Gastroesophageal sphincter (tissue), 4 donors: ENCODE results near the gene BEGAIN. TPM values are rescaled to one million over a fixed set of nuclear protein-coding genes. Genes with fewer than 3 reads are reported as not detected.

Source experiments
- ATAC-seq: fragments of 150-250 bp; one replicate; pipeline ENCODE4 v1.9.1; 2016; ENCODE audit warnings: mild to moderate bottlenecking, moderate library complexity
- H3K27ac ChIP-seq, 4 donors: fragments of 200-600 bp; sonication (generic) in 3 of 4; 1 replicate in 3 of 4; 2 replicates in 1 of 4; pipeline ENCODE4 v1.5.1; 2016 to 2019
- H3K27me3 ChIP-seq: fragments of 200-600 bp; sonication (generic); one replicate; pipeline ENCODE4 v1.5.1; 2019
- H3K36me3 ChIP-seq, 2 donors: fragments of 200-600 bp; sonication (generic); one replicate each; pipeline ENCODE4 v1.5.1; 2019; ENCODE audit warnings: control low read depth in 1 of 2
- H3K4me1 ChIP-seq, 3 donors: fragments of 200-600 bp; sonication (generic); 1 replicate in 2 of 3; 2 replicates in 1 of 3; pipeline ENCODE4 v1.5.1; 2016 to 2019; ENCODE audit warnings: control low read depth in 2 of 3
- H3K4me3 ChIP-seq, 2 donors: fragments of 200-600 bp; sonication (generic); one replicate each; pipeline ENCODE4 v1.5.1; 2019; ENCODE audit warnings: mild to moderate bottlenecking in 1 of 2, moderate library complexity in 1 of 2
- H3K9me3 ChIP-seq, 3 donors: fragments of 200-600 bp; sonication (generic); one replicate each; pipeline ENCODE4 v1.5.1; 2017 to 2019; ENCODE audit warnings: control low read depth in 2 of 3
- CTCF ChIP-seq, 4 experiments: fragments of 200-600 bp in 2 of 4; fragments of 450-650 bp in 2 of 4; sonication (generic) in 1 of 4; IDR thresholded peaks; one replicate each; pipeline ENCODE4 v1.5.1; 2017 to 2019; ENCODE audit warnings: antibody characterized with exemption in 4 of 4, mild to moderate bottlenecking in 2 of 4, moderate library complexity in 2 of 4
- EP300 ChIP-seq: sonication (generic); formaldehyde crosslinking; IDR thresholded peaks from one replicate; pipeline ENCODE4 v1.6.1; 2017; ENCODE audit warnings: antibody characterized with exemption, mild to moderate bottlenecking
- POLR2A ChIP-seq, 2 donors: fragments of 450-650 bp; IDR thresholded peaks; one replicate each; pipeline ENCODE4 v1.6.1; 2017; ENCODE audit warnings: antibody characterized with exemption in 2 of 2, mild to moderate bottlenecking in 2 of 2, moderate library complexity in 1 of 2
- POLR2AphosphoS5 ChIP-seq: sonication (generic); formaldehyde crosslinking; IDR thresholded peaks from one replicate; pipeline ENCODE4 v1.6.1; 2017; ENCODE audit warnings: antibody characterized with exemption
- WGBS, 2 donors: methylation state at CpG; one replicate each; pipeline ENCODE4 v1.1.5; 2018; ENCODE audit warnings: low coverage in 1 of 2; 5-methylcytosine and 5-hydroxymethylcytosine counted together
- small RNA-seq, 4 donors: library from RNA; depleted of rRNA; stranded (forward); fragments of <200 nt; gene quantifications; one replicate each; pipeline ENCODE3, GENCODE V24; 2016
- total RNA-seq, 4 donors: library from RNA; depleted of rRNA; stranded (reverse); fragments of >200 nt; gene quantifications; one replicate each; pipeline ENCODE4 v1.1.0, GENCODE V29; 2016

The BEGAIN gene
- total RNA-seq, 4 donors from 2014 or later = 3.9 to 5.6 (median 4.2) TPM

GRCh38 chr14:100495917-100496316, 91.3 kb downstream of the BEGAIN start:
- Histone ChIP-seq H3K36me3 (no peaks in the 10 kb centered on the region), H3K4me1 (no peaks in the 10 kb centered on the region), H3K4me3 (no peak overlapping the region), H3K9me3 (peaks cover 0 to 11% (median 0%) of the 10 kb centered on the region in 3 donors), H3K27me3 (no peaks in the 10 kb centered on the region), H3K27ac (no peak overlapping the region)
- WGBS, 2 donors = 100% methylated on average over 2 of the region's 2 CpGs
- no peak for ATAC-seq
- TF ChIP-seq POLR2A (IDR thresholded peaks at IDR 0.05) = no peak
- TF ChIP-seq EP300 = no peak
- TF ChIP-seq CTCF (IDR thresholded peaks at IDR 0.05) = no peak
- TF ChIP-seq POLR2AphosphoS5 = no peak

- TF ChIP-seq POLR2A (IDR thresholded peaks at IDR 0.05) = no peak
- TF ChIP-seq EP300 = no peak
- no peak for ATAC-seq
- Histone ChIP-seq H3K27ac (no peak overlapping the region), H3K27me3 (no peaks in the 10 kb centered on the region), H3K36me3 (no peaks in the 10 kb centered on the region), H3K9me3 (peaks cover 0 to 11% (median 0%) of the 10 kb centered on the region in 3 donors), H3K4me1 (no peaks in the 10 kb centered on the region), H3K4me3 (no peak overlapping the region)
- 72 to 88% methylated on average over 1 to 3 of the region's 4 CpGs for WGBS, 2 donors
Observed at GRCh38 chr14:100494645-100495044, 92.6 kb downstream of the BEGAIN start.

- TF ChIP-seq POLR2A (IDR thresholded peaks at IDR 0.05) = no peak
- no peak for TF ChIP-seq CTCF (IDR thresholded peaks at IDR 0.05)
- no peak for TF ChIP-seq POLR2AphosphoS5
- Histone ChIP-seq H3K4me1 (no peaks in the 10 kb centered on the region), H3K4me3 (no peak overlapping the region), H3K36me3 (peaks cover 0 to 12% of the 10 kb centered on the region in 2 donors), H3K9me3 (peaks cover 0 to 1% (median 0%) of the 10 kb centered on the region in 3 donors), H3K27ac (no peak overlapping the region), H3K27me3 (no peaks in the 10 kb centered on the region)
- 60 to 70% methylated on average over 1 to 3 of the region's 4 CpGs for WGBS, 2 donors
- ATAC-seq = no peak
Observed at GRCh38 chr14:100490252-100490651, 97.0 kb downstream of the BEGAIN start.

GRCh38 chr14:100488057-100488456, 99.2 kb downstream of the BEGAIN start:
- Histone ChIP-seq H3K4me3 (no peak overlapping the region), H3K4me1 (no peaks in the 10 kb centered on the region), H3K27me3 (no peaks in the 10 kb centered on the region), H3K27ac (no peak overlapping the region), H3K36me3 (peaks cover 0 to 23% of the 10 kb centered on the region in 2 donors), H3K9me3 (no peaks in the 10 kb centered on the region)
- TF ChIP-seq CTCF (IDR thresholded peaks at IDR 0.05) (no peak), EP300 (no peak), POLR2AphosphoS5 (no peak), POLR2A (IDR thresholded peaks at IDR 0.05) (no peak)
- no peak for ATAC-seq
- WGBS, 2 donors = 43 to 60% methylated on average over 4 to 5 of the region's 7 CpGs

- TF ChIP-seq POLR2A (IDR thresholded peaks at IDR 0.05) (no peak), CTCF (IDR thresholded peaks at IDR 0.05) (no peak), POLR2AphosphoS5 (no peak), EP300 (no peak)
- Histone ChIP-seq H3K4me1 (no peaks in the 10 kb centered on the region), H3K9me3 (no peaks in the 10 kb centered on the region), H3K4me3 (no peak overlapping the region), H3K27me3 (no peaks in the 10 kb centered on the region), H3K27ac (no peak overlapping the region), H3K36me3 (peaks cover 0 to 23% of the 10 kb centered on the region in 2 donors)
- ATAC-seq = no peak
Observed at GRCh38 chr14:100487304-100487703, 99.9 kb downstream of the BEGAIN start.

Small RNA genes within 50 kb of the gene (small RNA-seq; reads per million reads assigned to genes)
- 0 reads per million in 4 donors for gene RN7SKP92

Other genes with a start within 250 kb of the BEGAIN start
- gene WDR25, start 210.9 kb downstream of the BEGAIN start, total RNA-seq = 10 to 100 TPM in 1 of 4 donors, 1 to 10 TPM in 3; 7.3 to 12.9 (median 8.0) TPM
- not detected for gene DLK1, start 139.5 kb upstream of the BEGAIN start, total RNA-seq
- 10 to 100 TPM in 3 of 4 donors, 1 to 10 TPM in 1; 7.5 to 59.0 (median 36.7) TPM for gene MEG3, start 238.7 kb upstream of the BEGAIN start, total RNA-seq